Activated naive CD8-positive, alpha-beta T cell treated with anti-CD3 and anti-CD28 coated beads, Interleukin-2, amount 10 ng/mL, durations not matched to agents 7 days and 5 days (primary cell): Measurements from ENCODE around the gene ELF5. TPM values are rescaled to one million over a fixed set of nuclear protein-coding genes. Genes with fewer than 3 reads are reported as not detected.

Experiments used
- ATAC-seq: fragments of 150-1000 bp; cut with Tn5 transposase; one replicate; pipeline ENCODE4 v1.10.0; 2021; ENCODE audit warnings: low read depth, moderate library complexity
- POLR2A ChIA-PET: fragments of 350-600 bp; sonication (Branson Sonifier 250); formaldehyde crosslinking; loops from one replicate; lab custom pipeline; 2021; ENCODE audit warnings: antibody characterized with exemption; lab: Charles Lee
- DNase-seq: peaks from one replicate; pipeline ENCODE4 v3.0.0; 2021
- H3K27ac Mint-ChIP-seq: one replicate; pipeline ENCODE4 v1.8.0; 2022; ENCODE audit warnings: mild to moderate bottlenecking, mixed read lengths
- H3K27me3 Mint-ChIP-seq: one replicate; pipeline ENCODE4 v1.8.0; 2022; ENCODE audit warnings: mild to moderate bottlenecking, moderate library complexity, mixed read lengths
- H3K36me3 Mint-ChIP-seq: one replicate; pipeline ENCODE4 v1.8.0; 2021; ENCODE audit warnings: mild to moderate bottlenecking, mixed read lengths
- H3K4me1 Mint-ChIP-seq: one replicate; pipeline ENCODE4 v1.8.0; 2021; ENCODE audit warnings: mixed read lengths
- H3K4me3 Mint-ChIP-seq: one replicate; pipeline ENCODE4 v1.8.0; 2022; ENCODE audit warnings: mild to moderate bottlenecking, moderate library complexity, mixed read lengths
- H3K9me3 Mint-ChIP-seq: one replicate; pipeline ENCODE4 v1.8.0; 2021; ENCODE audit warnings: mixed read lengths
- total RNA-seq, 2 experiments: library from RNA; stranded (reverse); gene quantifications; one replicate each; pipeline ENCODE4 v1.2.3, GENCODE V29; 2021

ELF5 gene
- total RNA-seq, 2 experiments from 2014 or later, result not detected

- Mint-ChIP-seq H3K4me3 (no peak overlapping the region), H3K27ac (no peak overlapping the region), H3K4me1 (no peaks in the 10 kb centered on the region), H3K27me3 (peaks cover 12% of the 10 kb centered on the region), H3K36me3 (peaks cover 10% of the 10 kb centered on the region), H3K9me3 (no peaks in the 10 kb centered on the region)
- ATAC-seq, result no peak
- POLR2A ChIA-PET, result interaction anchor here (0.7 kb wide), 1 partner anchor 287 kb away, joined by 3 read pairs; no protein-coding TSS in a partner anchor
- DNase-seq, result no peak
Measured at GRCh38 chr11:34475656-34476055, 37.9 kb downstream of the ELF5 start.

- POLR2A ChIA-PET, result no interaction called here
- peaks cover 10% of the 10 kb centered on the region for H3K36me3 Mint-ChIP-seq
- peaks cover under 1% of the 10 kb centered on the region for H3K27me3 Mint-ChIP-seq
- H3K4me1 Mint-ChIP-seq, result no peaks in the 10 kb centered on the region
- H3K4me3 Mint-ChIP-seq, result no peak overlapping the region
- no peak overlapping the region for H3K27ac Mint-ChIP-seq
- ATAC-seq (no peak), DNase-seq (no peak)
- no peaks in the 10 kb centered on the region for H3K9me3 Mint-ChIP-seq
Measured at GRCh38 chr11:34473603-34474169, 39.9 kb downstream of the ELF5 start.

GRCh38 chr11:34468209-34468841 lies 45.3 kb downstream of the ELF5 start:
- Mint-ChIP-seq H3K9me3 (peaks cover 7% of the 10 kb centered on the region), H3K36me3 (peaks cover 46% of the 10 kb centered on the region), H3K4me3 (no peak overlapping the region), H3K4me1 (peaks cover 4% of the 10 kb centered on the region), H3K27ac (no peak overlapping the region), H3K27me3 (no peaks in the 10 kb centered on the region)
- no peak for DNase-seq
- POLR2A ChIA-PET, result no interaction called here
- ATAC-seq, result no peak

GRCh38 chr11:34466802-34467488 lies 46.6 kb downstream of the ELF5 start:
- POLR2A ChIA-PET, result no interaction called here
- ATAC-seq (no peak), DNase-seq (no peak)
- Mint-ChIP-seq H3K27me3 (no peaks in the 10 kb centered on the region), H3K4me1 (peaks cover 4% of the 10 kb centered on the region), H3K9me3 (peaks cover 7% of the 10 kb centered on the region), H3K27ac (no peak overlapping the region), H3K4me3 (no peak overlapping the region), H3K36me3 (peaks cover 49% of the 10 kb centered on the region)

DNA sequence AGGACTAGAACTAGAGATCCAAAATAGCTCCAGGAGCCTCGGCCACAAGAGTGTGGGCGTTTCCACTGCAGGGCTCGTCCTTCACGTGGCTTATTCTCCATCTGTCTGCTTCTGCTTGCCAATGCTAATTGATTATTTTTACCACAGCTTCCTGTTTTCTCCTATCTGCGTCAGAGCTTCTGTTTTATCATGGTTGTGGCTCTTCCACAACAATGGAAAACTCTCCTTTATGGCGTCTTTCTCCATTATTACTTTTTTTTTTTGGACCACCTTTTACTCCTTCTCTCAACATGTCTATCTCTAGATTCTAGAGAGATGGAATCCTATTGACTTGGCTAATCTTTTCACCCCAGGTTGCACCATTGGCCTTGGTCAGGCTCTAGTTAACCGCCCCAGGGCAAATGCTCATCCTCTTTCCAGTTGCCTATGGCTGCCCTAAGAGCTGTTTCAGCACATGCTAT lies 49.0 kb downstream of the ELF5 start:
- Mint-ChIP-seq H3K4me3 (no peak overlapping the region), H3K36me3 (peaks cover 52% of the 10 kb centered on the region)
- no peak for DNase-seq

GRCh38 chr11:34461215-34461614 lies 52.4 kb downstream of the ELF5 start:
- ATAC-seq (no peak), DNase-seq (no peak)
- POLR2A ChIA-PET, result no interaction called here
- H3K27ac Mint-ChIP-seq, result no peak overlapping the region
- H3K4me1 Mint-ChIP-seq, result peaks cover 4% of the 10 kb centered on the region
- peaks cover 2% of the 10 kb centered on the region for H3K9me3 Mint-ChIP-seq
- H3K4me3 Mint-ChIP-seq, result no peak overlapping the region
- H3K27me3 Mint-ChIP-seq, result no peaks in the 10 kb centered on the region
- H3K36me3 Mint-ChIP-seq, result peaks cover 46% of the 10 kb centered on the region

More for the DNA sequence above, 49.0 kb downstream of the ELF5 start:
- POLR2A ChIA-PET, result no interaction called here
- H3K9me3 Mint-ChIP-seq, result peaks cover 7% of the 10 kb centered on the region
- peaks cover 4% of the 10 kb centered on the region for H3K4me1 Mint-ChIP-seq
- no peak overlapping the region for H3K27ac Mint-ChIP-seq
- no peaks in the 10 kb centered on the region for H3K27me3 Mint-ChIP-seq
- no peak for ATAC-seq

GRCh38 chr11:34460278-34460677 lies 53.3 kb downstream of the ELF5 start:
- Mint-ChIP-seq H3K36me3 (peaks cover 40% of the 10 kb centered on the region), H3K4me3 (no peak overlapping the region), H3K4me1 (peaks cover 4% of the 10 kb centered on the region), H3K9me3 (no peaks in the 10 kb centered on the region), H3K27ac (no peak overlapping the region), H3K27me3 (no peaks in the 10 kb centered on the region)
- POLR2A ChIA-PET, result no interaction called here
- ATAC-seq (no peak), DNase-seq (no peak)

GRCh38 chr11:34459507-34460162 lies 54.0 kb downstream of the ELF5 start:
- POLR2A ChIA-PET, result no interaction called here
- no peak for ATAC-seq
- Mint-ChIP-seq H3K27ac (no peak overlapping the region), H3K4me3 (no peak overlapping the region), H3K36me3 (peaks cover 39% of the 10 kb centered on the region), H3K27me3 (no peaks in the 10 kb centered on the region), H3K4me1 (peaks cover under 1% of the 10 kb centered on the region), H3K9me3 (no peaks in the 10 kb centered on the region)
- no peak for DNase-seq

GRCh38 chr11:34458525-34458924 lies 55.1 kb downstream of the ELF5 start:
- no peak overlapping the region for H3K4me3 Mint-ChIP-seq
- H3K4me1 Mint-ChIP-seq, result no peaks in the 10 kb centered on the region
- no peaks in the 10 kb centered on the region for H3K27me3 Mint-ChIP-seq
- DNase-seq, result no peak
- H3K36me3 Mint-ChIP-seq, result peaks cover 31% of the 10 kb centered on the region
- POLR2A ChIA-PET, result no interaction called here
- no peaks in the 10 kb centered on the region for H3K9me3 Mint-ChIP-seq
- no peak overlapping the region for H3K27ac Mint-ChIP-seq
- no peak for ATAC-seq

DNA sequence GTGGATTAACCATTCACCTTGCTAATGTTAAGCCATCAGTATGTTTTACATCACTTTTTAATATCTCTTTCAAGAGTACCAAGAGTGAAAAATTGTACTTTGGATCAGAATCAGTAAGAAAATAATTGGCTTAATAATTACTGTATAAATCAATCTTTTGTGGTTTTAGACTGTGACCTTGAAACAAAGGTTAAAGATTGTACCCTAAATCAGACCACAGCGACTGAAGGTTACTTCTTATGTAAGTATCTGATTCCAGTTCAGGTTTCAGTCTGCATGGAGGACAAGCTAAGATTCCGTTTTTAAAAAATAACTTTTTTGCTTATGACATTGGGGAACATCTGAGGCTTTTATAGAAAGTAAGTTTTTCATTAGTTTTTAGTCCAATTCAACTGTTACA lies 56.0 kb downstream of the ELF5 start:
- DNase-seq (no peak), ATAC-seq (no peak)
- Mint-ChIP-seq H3K36me3 (peaks cover 28% of the 10 kb centered on the region), H3K4me1 (no peaks in the 10 kb centered on the region), H3K4me3 (no peak overlapping the region), H3K27ac (no peak overlapping the region), H3K9me3 (no peaks in the 10 kb centered on the region), H3K27me3 (no peaks in the 10 kb centered on the region)
- POLR2A ChIA-PET, result no interaction called here

DNA sequence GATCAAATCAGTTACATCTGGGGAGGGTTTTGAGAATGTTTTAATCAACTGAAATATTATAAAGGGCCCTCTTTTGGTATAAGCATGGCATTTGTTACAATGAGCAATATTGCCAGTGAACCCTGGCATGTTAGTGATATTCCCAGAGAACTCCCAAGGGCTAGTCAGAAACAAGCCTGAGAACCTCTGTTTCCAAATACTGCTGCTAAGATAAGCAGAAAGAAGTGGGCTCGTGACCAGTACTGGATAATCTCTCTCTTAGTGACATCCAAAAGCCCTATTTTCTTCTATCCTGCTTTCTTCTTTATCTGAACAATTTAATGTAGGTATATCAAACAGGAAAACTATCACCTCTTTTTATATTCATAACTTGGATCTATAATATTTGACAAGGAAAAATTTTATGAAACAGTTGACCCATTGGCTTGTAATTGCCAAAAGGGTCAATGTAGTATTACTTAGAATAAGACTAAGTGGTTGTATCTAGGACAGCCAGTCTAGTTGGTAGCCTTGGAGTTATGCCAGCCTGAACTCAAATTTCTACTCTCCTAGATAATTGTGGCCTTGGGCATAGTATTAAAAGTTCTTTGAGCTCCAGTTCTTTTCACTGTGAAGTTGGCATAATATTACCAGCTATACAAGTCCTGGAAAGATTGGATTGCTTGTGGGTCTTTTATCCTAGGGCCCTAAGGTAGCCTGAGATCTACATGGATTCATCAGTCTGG lies 59.1 kb downstream of the ELF5 start:
- DNase-seq (no peak), ATAC-seq (no peak)
- no peak overlapping the region for H3K27ac Mint-ChIP-seq
- no peaks in the 10 kb centered on the region for H3K9me3 Mint-ChIP-seq
- H3K4me1 Mint-ChIP-seq, result peaks cover under 1% of the 10 kb centered on the region
- POLR2A ChIA-PET, result no interaction called here
- H3K27me3 Mint-ChIP-seq, result no peaks in the 10 kb centered on the region
- peaks cover 36% of the 10 kb centered on the region for H3K36me3 Mint-ChIP-seq
- no peak overlapping the region for H3K4me3 Mint-ChIP-seq

GRCh38 chr11:34451053-34451452 lies 62.5 kb downstream of the ELF5 start:
- ATAC-seq, result no peak
- Mint-ChIP-seq H3K36me3 (peaks cover 30% of the 10 kb centered on the region), H3K9me3 (no peaks in the 10 kb centered on the region), H3K4me1 (peaks cover 14% of the 10 kb centered on the region), H3K27ac (no peak overlapping the region), H3K4me3 (no peak overlapping the region), H3K27me3 (no peaks in the 10 kb centered on the region)
- POLR2A ChIA-PET, result no interaction called here
- DNase-seq, result no peak

GRCh38 chr11:34449013-34449412 lies 64.6 kb downstream of the ELF5 start:
- Mint-ChIP-seq H3K27ac (peak overlapping the region; percentile 60), H3K36me3 (peaks cover 22% of the 10 kb centered on the region), H3K4me3 (peak overlapping the region; percentile 46), H3K9me3 (no peaks in the 10 kb centered on the region), H3K4me1 (peaks cover 15% of the 10 kb centered on the region), H3K27me3 (no peaks in the 10 kb centered on the region)
- DNase-seq, result no peak
- peak; percentile 36 for ATAC-seq
- POLR2A ChIA-PET, result interaction anchor here (1.0 kb wide), 1 partner anchor 398 kb away, joined by 3 read pairs; no protein-coding TSS in a partner anchor
